ENCODE results near the gene OR6N1.

GRCh38 chr1:158794247-158794646, 22.3 kb upstream of the OR6N1 start:
- TF ChIP-seq CTCF (IDR thresholded peaks at IDR 0.05) = no peak
- no peak for TF ChIP-seq EP300 (IDR thresholded peaks at IDR 0.05)
- no peak for TF ChIP-seq POLR2AphosphoS5 (IDR thresholded peaks at IDR 0.05)
- TF ChIP-seq POLR2A (IDR thresholded peaks at IDR 0.05) = no peak
